Skeletal muscle satellite cell (primary cell): ENCODE data around the gene ERN1. TPM values are rescaled to one million over a fixed set of nuclear protein-coding genes. Genes with fewer than 3 reads are reported as not detected.
"Not testable (repeated sequence)": the region's sequence is repeated elsewhere in the genome, so short reads cannot be mapped to it uniquely, and the experiment has no call there.

Source experiments
- H3K27me3 ChIP-seq: 2 replicates; pipeline ENCODE4 v1.7.0; 2013; ENCODE audit warnings: low read length; ENCODE audit not compliant: control insufficient read depth, insufficient read depth
- H3K36me3 ChIP-seq: 2 replicates; pipeline ENCODE4 v1.7.0; 2013; ENCODE audit warnings: mild to moderate bottlenecking, control low read depth, low read length; ENCODE audit not compliant: insufficient read depth
- H3K4me1 ChIP-seq: 2 replicates; pipeline ENCODE4 v1.7.0; 2013; ENCODE audit warnings: low read length; ENCODE audit not compliant: control insufficient read depth, insufficient read depth
- H3K4me2 ChIP-seq: 2 replicates; pipeline ENCODE4 v1.7.0; 2013; ENCODE audit warnings: mild to moderate bottlenecking, low read length
- H3K4me3 ChIP-seq: 2 replicates; pipeline ENCODE4 v1.7.0; 2013; ENCODE audit warnings: low read length
- H3K9ac ChIP-seq: 2 replicates; pipeline ENCODE4 v1.7.0; 2013; ENCODE audit warnings: mild to moderate bottlenecking, low read depth, low read length, moderate library complexity
- H3K9me3 ChIP-seq: replicated peaks from 2 replicates; pipeline ENCODE4 v1.7.0; 2013; ENCODE audit warnings: mild to moderate bottlenecking, control low read depth, low read length
- total RNA-seq: library from RNA; depleted of rRNA; stranded (reverse); fragments of >200 nt; gene quantifications from 2 replicates; pipeline ENCODE4 v1.2.3, GENCODE V29; 2012; rRNA removed

ERN1 gene
- 5.5 and 9.4 TPM in 2 replicates for total RNA-seq

GRCh38 chr17:64129765-64130558 is at the start of gene ERN1:
Gene ERN1 (minus strand): TSS chr17:64130144. CDS start chr17:64130029, 115 bp downstream.
- peak within 1 kb of the TSS; percentile 91 for H3K4me2 ChIP-seq
- H3K36me3 ChIP-seq: no peaks in the 10 kb centered on the region
- peaks cover 38% of the 10 kb centered on the region for H3K4me1 ChIP-seq
- H3K4me3 ChIP-seq: peak within 1 kb of the TSS; percentile 89
- no peaks in the 10 kb centered on the region for H3K27me3 ChIP-seq
- no peaks in the 10 kb centered on the region for H3K9me3 ChIP-seq
- peak within 1 kb of the TSS; percentile 94 for H3K9ac ChIP-seq

- peaks cover 49% of the 10 kb centered on the region for H3K4me1 ChIP-seq
- H3K9ac ChIP-seq, H3K27me3 ChIP-seq, H3K9me3 ChIP-seq, H3K4me3 ChIP-seq: not testable (repeated sequence)
- peak overlapping the region; percentile 52 for H3K4me2 ChIP-seq
- peaks cover 19% of the 10 kb centered on the region for H3K36me3 ChIP-seq
Measured at GRCh38 chr17:64179024-64179423, 49.1 kb upstream of the ERN1 start.

DNA sequence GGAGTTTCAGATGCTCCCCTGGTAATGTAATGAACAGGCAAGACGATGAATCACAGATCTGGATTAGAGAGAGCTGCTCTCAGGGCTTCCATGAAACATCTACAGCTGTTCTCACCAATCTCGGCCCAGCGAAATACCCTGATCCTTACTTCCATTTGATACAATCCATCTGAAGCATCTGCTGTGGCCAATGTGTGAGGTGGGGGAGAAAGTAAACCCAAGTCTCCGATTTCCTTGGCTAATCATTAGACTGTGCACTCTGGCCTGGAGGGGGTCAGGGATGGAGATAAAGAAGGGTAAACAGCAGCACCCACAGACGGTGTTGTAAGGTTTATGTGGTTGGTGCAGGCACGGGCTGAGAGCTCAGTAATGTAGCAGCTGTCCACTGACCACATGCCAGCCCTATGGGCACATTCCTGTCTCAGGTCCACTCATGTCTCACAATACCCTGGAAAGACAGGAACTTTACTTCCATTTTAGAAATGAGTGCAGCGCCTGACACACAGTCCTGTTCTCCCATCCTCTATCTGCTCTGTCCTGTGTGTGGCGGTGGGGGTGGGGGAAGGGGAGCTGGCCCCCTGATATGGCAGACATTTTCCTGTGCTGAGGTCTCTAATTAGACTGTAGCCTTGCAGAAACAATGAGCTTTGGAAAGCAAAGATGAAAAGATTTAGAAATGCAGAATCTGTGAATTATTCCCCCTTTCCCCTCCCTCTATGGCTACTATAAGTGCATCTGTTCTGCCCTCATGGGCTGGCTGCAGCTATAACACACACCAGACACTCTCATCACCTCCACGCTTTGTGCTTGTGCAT is 48.3 kb upstream of the ERN1 start:
- no peaks in the 10 kb centered on the region for H3K27me3 ChIP-seq
- peaks cover 19% of the 10 kb centered on the region for H3K36me3 ChIP-seq
- H3K4me2 ChIP-seq: peak overlapping the region; percentile 52
- peaks cover 43% of the 10 kb centered on the region for H3K4me1 ChIP-seq
- H3K9ac ChIP-seq: peak overlapping the region; percentile 51
- no peaks in the 10 kb centered on the region for H3K9me3 ChIP-seq
- H3K4me3 ChIP-seq: peak overlapping the region; percentile 9

DNA sequence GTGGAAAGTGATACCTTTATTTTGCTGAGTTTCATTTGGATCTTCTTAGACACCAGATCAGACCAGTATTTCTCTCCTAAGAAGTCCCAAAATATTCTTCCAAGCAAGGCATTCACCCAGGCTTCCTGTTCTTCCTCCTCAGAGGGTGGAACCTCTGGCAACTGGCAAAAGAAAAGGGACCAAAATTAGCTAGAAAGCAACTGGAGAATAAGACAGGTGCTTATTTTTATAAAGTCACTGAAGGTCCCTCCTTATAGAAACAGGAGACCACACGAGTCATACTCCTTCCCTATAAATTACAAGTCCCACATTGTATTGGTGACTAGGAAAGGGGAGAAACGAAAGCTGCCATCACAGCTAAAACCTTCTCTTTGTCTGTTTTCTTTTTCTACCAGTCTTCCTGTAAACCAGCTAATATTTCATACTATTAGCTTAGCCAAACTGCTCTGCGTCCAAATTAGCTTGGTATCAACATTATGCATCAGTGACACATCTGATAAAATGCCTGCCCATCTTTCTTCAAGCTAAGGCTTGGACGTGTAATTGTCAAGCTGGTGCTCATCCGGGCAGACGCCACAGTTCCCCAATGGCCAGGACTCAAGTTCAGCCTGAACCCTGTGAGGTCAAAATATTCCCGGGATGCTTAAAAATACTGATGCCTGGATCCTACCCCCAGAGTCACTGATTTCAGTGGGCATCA is 47.5 kb upstream of the ERN1 start:
- Histone ChIP-seq H3K4me1 (peaks cover 43% of the 10 kb centered on the region), H3K36me3 (peaks cover 19% of the 10 kb centered on the region), H3K9ac (peak overlapping the region; percentile 47), H3K4me2 (peak overlapping the region; percentile 38), H3K9me3 (no peaks in the 10 kb centered on the region), H3K4me3 (no peak overlapping the region), H3K27me3 (no peaks in the 10 kb centered on the region)

GRCh38 chr17:64176556-64176955 is 46.6 kb upstream of the ERN1 start:
- no peaks in the 10 kb centered on the region for H3K27me3 ChIP-seq
- H3K9me3 ChIP-seq: no peaks in the 10 kb centered on the region
- H3K4me3 ChIP-seq: no peak overlapping the region
- peak overlapping the region; percentile 47 for H3K9ac ChIP-seq
- peaks cover 43% of the 10 kb centered on the region for H3K4me1 ChIP-seq
- no peak overlapping the region for H3K4me2 ChIP-seq
- peaks cover 19% of the 10 kb centered on the region for H3K36me3 ChIP-seq

GRCh38 chr17:64174686-64175456 is 44.9 kb upstream of the ERN1 start:
- no peak overlapping the region for H3K4me3 ChIP-seq
- H3K4me2 ChIP-seq: no peak overlapping the region
- no peak overlapping the region for H3K9ac ChIP-seq
- H3K4me1 ChIP-seq: peaks cover 34% of the 10 kb centered on the region
- peaks cover 24% of the 10 kb centered on the region for H3K36me3 ChIP-seq
- no peaks in the 10 kb centered on the region for H3K27me3 ChIP-seq
- H3K9me3 ChIP-seq: no peaks in the 10 kb centered on the region

DNA sequence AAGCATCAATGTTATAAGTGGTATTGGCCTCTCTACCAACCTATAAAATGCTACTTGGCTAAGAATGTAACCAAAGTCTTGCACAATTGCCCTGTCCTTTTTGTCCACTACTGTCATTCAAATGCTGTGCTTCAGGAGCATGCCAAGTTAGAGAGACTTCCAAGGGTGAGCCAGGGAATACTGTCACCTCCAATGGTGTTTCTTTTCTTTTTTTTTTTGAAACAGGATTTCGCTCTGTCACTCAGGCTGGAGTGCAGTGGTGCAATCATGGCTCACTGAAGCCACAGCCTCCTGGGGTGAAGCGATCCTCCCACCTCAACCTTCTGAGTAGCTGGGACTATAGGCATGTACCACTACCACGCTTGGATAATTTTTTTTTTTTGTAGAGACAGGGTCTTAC is 43.7 kb upstream of the ERN1 start:
- peaks cover 28% of the 10 kb centered on the region for H3K4me1 ChIP-seq
- H3K9ac ChIP-seq: no peak overlapping the region
- H3K9me3 ChIP-seq: no peaks in the 10 kb centered on the region
- no peaks in the 10 kb centered on the region for H3K27me3 ChIP-seq
- H3K4me3 ChIP-seq: no peak overlapping the region
- H3K36me3 ChIP-seq: peaks cover 21% of the 10 kb centered on the region
- H3K4me2 ChIP-seq: no peak overlapping the region

GRCh38 chr17:64172510-64172909 is 42.6 kb upstream of the ERN1 start:
- Histone ChIP-seq H3K9ac (no peak overlapping the region), H3K4me1 (peaks cover 18% of the 10 kb centered on the region), H3K9me3 (no peaks in the 10 kb centered on the region), H3K27me3 (no peaks in the 10 kb centered on the region), H3K36me3 (peaks cover 21% of the 10 kb centered on the region), H3K4me3 (no peak overlapping the region), H3K4me2 (no peak overlapping the region)

DNA sequence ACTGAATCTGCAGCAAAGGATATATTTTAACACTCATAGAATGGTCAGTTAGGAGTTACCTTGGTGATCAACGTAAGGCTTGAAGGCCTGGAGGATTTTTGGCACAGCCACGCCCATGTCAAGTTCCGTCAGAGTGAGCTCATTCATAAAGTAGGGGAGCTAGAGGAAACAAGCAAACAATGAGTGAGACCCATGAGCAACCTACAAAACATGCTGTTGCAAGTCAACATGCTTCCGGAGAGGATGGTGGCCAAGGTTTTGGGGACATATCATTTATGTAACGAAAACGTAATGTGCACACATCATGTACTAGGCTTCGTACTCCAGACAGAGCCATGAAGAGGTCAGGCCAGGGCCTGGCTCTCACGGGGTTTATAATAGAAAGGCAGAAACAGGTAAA is 41.1 kb upstream of the ERN1 start:
- Histone ChIP-seq H3K4me3 (no peak overlapping the region), H3K27me3 (no peaks in the 10 kb centered on the region), H3K36me3 (peaks cover 14% of the 10 kb centered on the region), H3K4me2 (no peak overlapping the region), H3K9me3 (no peaks in the 10 kb centered on the region), H3K4me1 (peaks cover 11% of the 10 kb centered on the region), H3K9ac (no peak overlapping the region)

GRCh38 chr17:64170286-64170685 is 40.3 kb upstream of the ERN1 start:
- Histone ChIP-seq H3K4me1 (peaks cover 10% of the 10 kb centered on the region), H3K9ac (no peak overlapping the region), H3K27me3 (no peaks in the 10 kb centered on the region), H3K4me3 (no peak overlapping the region), H3K9me3 (no peaks in the 10 kb centered on the region), H3K4me2 (no peak overlapping the region), H3K36me3 (peaks cover 7% of the 10 kb centered on the region)

DNA sequence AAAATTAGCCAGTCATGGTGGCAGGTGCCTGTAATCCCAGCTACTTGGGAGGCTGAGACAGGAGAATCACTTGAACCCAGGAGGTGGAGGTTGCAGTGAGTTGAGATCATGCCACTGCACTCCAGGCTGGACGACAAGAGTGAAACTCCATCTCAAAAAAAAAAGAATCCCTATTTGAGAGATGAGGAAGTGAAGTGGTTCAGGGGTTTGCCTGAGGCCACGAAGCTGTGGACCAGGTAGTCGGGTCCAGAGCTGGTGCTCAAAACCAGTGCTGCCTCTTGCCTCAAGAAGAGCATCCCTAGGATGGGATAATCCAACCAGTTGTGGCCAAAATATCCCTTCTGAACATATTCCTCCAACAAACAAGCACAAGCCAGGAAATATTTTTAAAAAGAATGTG is 37.7 kb upstream of the ERN1 start:
- not testable (repeated sequence) for H3K4me1 ChIP-seq, H3K9me3 ChIP-seq, H3K4me2 ChIP-seq, H3K9ac ChIP-seq, H3K27me3 ChIP-seq, H3K4me3 ChIP-seq
- peaks cover 12% of the 10 kb centered on the region for H3K36me3 ChIP-seq
